Loucy (cell line): ENCODE measurements around the gene LEPR.

Source experiments
- H2AFZ ChIP-seq: fragments of 200-600 bp; sonication (generic); 2 replicates; pipeline ENCODE4 v1.6.0; 2016; ENCODE audit warnings: antibody characterized with exemption, mild to moderate bottlenecking, low read length, moderate library complexity
- H3F3A ChIP-seq: fragments of 200-600 bp; 2 replicates; pipeline ENCODE4 v1.6.0; 2016; ENCODE audit warnings: antibody characterized with exemption, low read depth, mild to moderate bottlenecking
- H3K27me3 ChIP-seq: fragments of 200-600 bp; sonication (generic); 2 replicates; pipeline ENCODE4 v1.6.1; 2014; ENCODE audit warnings: low read length, mild to moderate bottlenecking; ENCODE audit not compliant: insufficient read depth, poor library complexity, severe bottlenecking
- H3K36me3 ChIP-seq: fragments of 200-600 bp; sonication (generic); 2 replicates; pipeline ENCODE4 v1.6.1; 2016; ENCODE audit warnings: low read length; ENCODE audit not compliant: insufficient read depth
- H3K4me1 ChIP-seq: fragments of 200-600 bp; sonication (generic); 2 replicates; pipeline ENCODE4 v1.5.1; 2014; ENCODE audit warnings: low read length, mild to moderate bottlenecking; ENCODE audit not compliant: insufficient read depth, poor library complexity, severe bottlenecking
- H3K4me2 ChIP-seq: fragments of 200-600 bp; sonication (generic); 2 replicates; pipeline ENCODE4 v1.6.0; 2014; ENCODE audit warnings: antibody characterized with exemption, low read length, low read depth, mild to moderate bottlenecking; ENCODE audit not compliant: poor library complexity, severe bottlenecking
- H3K4me3 ChIP-seq: fragments of 200-600 bp; sonication (generic); 2 replicates; pipeline ENCODE4 v1.5.1; 2014; ENCODE audit warnings: low read length, mild to moderate bottlenecking, mixed read lengths; ENCODE audit not compliant: poor library complexity, severe bottlenecking
- H3K79me2 ChIP-seq: fragments of 200-600 bp; sonication (generic); 2 replicates; pipeline ENCODE4 v1.6.1; 2014; ENCODE audit warnings: low read length; ENCODE audit not compliant: insufficient read depth
- H3K9ac ChIP-seq: fragments of 200-600 bp; sonication (generic); 2 replicates; pipeline ENCODE4 v1.6.0; 2014; ENCODE audit warnings: mild to moderate bottlenecking, low read depth, low read length, moderate library complexity; ENCODE audit not compliant: poor library complexity, severe bottlenecking
- H3K9me2 ChIP-seq: fragments of 200-600 bp; sonication (generic); replicated peaks from 2 replicates; pipeline ENCODE4 v1.6.1; 2016; ENCODE audit warnings: low read depth, low read length, mixed read lengths
- H3K9me3 ChIP-seq: fragments of 200-600 bp; sonication (generic); 2 replicates; pipeline ENCODE4 v1.6.1; 2014; ENCODE audit warnings: mild to moderate bottlenecking, antibody characterized with exemption, low read length, low read depth; ENCODE audit not compliant: insufficient read depth
- H4K20me1 ChIP-seq: fragments of 200-600 bp; sonication (generic); 2 replicates; pipeline ENCODE4 v1.6.0; 2014; ENCODE audit warnings: antibody characterized with exemption, low read length, mild to moderate bottlenecking; ENCODE audit not compliant: insufficient read depth, poor library complexity, severe bottlenecking
- EZH2phosphoT487 ChIP-seq: fragments of 200-600 bp; IDR thresholded peaks from 2 replicates; pipeline ENCODE4 v1.6.1; 2018; ENCODE audit warnings: antibody characterized with exemption, mild to moderate bottlenecking, moderate library complexity, borderline replicate concordance
- TF ChIP-seq, protein P1 (sequence below): fragments of 200-600 bp; sonication (generic); conservative IDR thresholded peaks from 2 replicates; pipeline ENCODE4 v1.5.1; 2014; ENCODE audit warnings: mild to moderate bottlenecking, antibody characterized with exemption, low read length

LEPR gene

DNA sequence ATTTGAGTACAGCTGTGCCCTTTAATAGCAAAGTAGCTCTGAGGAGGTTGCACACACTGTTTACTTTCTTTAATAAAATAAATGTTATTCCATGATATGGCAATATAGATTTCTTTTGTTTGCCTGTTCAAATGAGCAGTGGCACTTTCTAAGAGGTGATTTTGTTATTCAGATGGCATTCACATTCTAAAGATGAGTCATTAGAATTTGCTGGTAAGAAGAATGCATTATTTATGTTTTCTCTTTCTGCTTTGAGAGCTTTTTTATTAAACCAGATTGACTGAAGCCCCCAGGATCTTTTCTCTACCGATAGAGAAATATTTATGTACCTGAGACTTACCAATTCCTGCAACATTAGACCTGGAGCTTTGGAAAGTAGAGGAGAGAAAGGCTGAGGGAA, 11.2 kb upstream of the LEPR start:
- Histone ChIP-seq H3K4me2 (no peak overlapping the region), H3K36me3 (peaks cover 22% of the 10 kb centered on the region; the same call in 1 of the 2 replicates), H4K20me1 (no peaks in the 10 kb centered on the region), H3F3A (no peaks in the 10 kb centered on the region), H3K4me3 (no peak overlapping the region), H3K9ac (no peak overlapping the region), H3K4me1 (no peaks in the 10 kb centered on the region), H3K9me2 (no peaks in the 10 kb centered on the region), H2AFZ (no peak overlapping the region), H3K9me3 (no peaks in the 10 kb centered on the region), H3K79me2 (no peaks in the 10 kb centered on the region), H3K27me3 (no peaks in the 10 kb centered on the region)
- TF ChIP-seq EZH2phosphoT487, result no peak
- TF ChIP-seq, protein P1, sequence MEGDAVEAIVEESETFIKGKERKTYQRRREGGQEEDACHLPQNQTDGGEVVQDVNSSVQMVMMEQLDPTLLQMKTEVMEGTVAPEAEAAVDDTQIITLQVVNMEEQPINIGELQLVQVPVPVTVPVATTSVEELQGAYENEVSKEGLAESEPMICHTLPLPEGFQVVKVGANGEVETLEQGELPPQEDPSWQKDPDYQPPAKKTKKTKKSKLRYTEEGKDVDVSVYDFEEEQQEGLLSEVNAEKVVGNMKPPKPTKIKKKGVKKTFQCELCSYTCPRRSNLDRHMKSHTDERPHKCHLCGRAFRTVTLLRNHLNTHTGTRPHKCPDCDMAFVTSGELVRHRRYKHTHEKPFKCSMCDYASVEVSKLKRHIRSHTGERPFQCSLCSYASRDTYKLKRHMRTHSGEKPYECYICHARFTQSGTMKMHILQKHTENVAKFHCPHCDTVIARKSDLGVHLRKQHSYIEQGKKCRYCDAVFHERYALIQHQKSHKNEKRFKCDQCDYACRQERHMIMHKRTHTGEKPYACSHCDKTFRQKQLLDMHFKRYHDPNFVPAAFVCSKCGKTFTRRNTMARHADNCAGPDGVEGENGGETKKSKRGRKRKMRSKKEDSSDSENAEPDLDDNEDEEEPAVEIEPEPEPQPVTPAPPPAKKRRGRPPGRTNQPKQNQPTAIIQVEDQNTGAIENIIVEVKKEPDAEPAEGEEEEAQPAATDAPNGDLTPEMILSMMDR, result no peak

DNA sequence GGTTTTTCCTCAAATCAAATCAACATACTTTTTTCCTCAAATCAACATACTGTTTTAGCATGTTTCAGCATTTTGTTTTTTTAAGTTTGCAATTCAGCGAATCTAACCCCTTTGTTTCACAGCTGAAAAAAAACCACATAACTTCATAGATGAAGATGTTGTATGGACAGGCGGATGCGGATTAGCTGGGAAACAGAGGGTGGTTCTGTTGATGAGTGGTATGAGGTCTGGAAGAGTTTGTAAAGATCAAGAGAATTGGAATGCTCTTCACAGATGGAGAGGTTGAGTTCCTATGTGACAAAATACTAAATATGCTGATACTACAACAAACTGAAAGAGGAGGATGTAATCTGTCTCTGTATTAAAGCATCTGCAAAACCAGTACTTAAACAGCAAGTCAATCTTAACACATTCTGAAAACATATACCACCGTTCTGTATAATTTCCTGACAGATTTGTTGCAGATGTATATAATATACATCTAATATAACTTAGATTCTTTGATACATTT, 10.6 kb upstream of the LEPR start:
- Histone ChIP-seq H3K36me3 (peaks cover 22% of the 10 kb centered on the region; the same call in 1 of the 2 replicates), H2AFZ (no peak overlapping the region), H3K9me2 (no peaks in the 10 kb centered on the region), H3K4me2 (no peak overlapping the region), H3K79me2 (no peaks in the 10 kb centered on the region), H3K9me3 (no peaks in the 10 kb centered on the region), H3K9ac (no peak overlapping the region), H3F3A (no peaks in the 10 kb centered on the region), H3K27me3 (no peaks in the 10 kb centered on the region), H3K4me3 (no peak overlapping the region), H4K20me1 (no peaks in the 10 kb centered on the region), H3K4me1 (no peaks in the 10 kb centered on the region)
- no peak for TF ChIP-seq EZH2phosphoT487
- TF ChIP-seq, protein P1, result no peak

DNA sequence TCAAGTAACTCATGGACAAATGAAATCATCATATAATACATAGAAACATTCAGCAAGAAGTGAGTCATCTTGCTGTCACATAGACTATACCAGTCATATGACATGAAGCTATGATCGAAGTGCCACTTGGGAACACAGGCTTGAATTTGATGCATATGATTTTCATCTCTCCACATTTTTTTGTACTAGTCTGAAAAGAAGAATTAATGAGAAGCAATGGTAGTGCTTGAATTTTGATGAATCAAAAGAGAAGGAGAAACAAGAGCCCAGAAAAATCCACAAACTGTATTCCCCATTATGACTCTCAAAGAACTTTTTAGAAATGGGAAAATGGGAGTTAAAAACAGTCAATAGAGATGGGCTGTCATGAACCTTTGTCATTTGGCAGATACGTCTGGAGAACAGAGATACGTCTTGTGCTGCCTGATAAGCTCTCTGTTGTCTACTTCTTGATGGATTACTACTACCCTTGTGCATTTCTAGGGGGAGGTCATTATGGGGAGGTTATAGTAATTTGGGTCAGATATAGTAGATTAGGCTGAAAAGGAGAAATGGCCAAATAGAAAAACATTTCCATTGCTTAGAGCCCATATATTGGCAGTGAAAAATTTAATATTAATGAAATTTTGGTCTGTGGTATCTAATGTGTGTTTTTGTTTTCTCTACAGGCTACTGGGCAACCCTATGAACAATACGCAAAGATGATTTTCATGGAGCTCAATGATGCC, 8.0 kb upstream of the LEPR start:
- Histone ChIP-seq H4K20me1 (no peaks in the 10 kb centered on the region), H3K4me3 (no peak overlapping the region), H3K79me2 (no peaks in the 10 kb centered on the region), H3K27me3 (no peaks in the 10 kb centered on the region), H3F3A (no peaks in the 10 kb centered on the region), H3K4me1 (no peaks in the 10 kb centered on the region), H3K9me2 (no peaks in the 10 kb centered on the region), H3K4me2 (no peak overlapping the region), H3K36me3 (peaks cover 10% of the 10 kb centered on the region; the same call in 1 of the 2 replicates), H2AFZ (no peak overlapping the region), H3K9me3 (no peaks in the 10 kb centered on the region), H3K9ac (no peak overlapping the region)
- no peak for TF ChIP-seq EZH2phosphoT487
- TF ChIP-seq, protein P1, result no peak
